HUES48 (cell line): ENCODE data around the gene CPNE4.

Source experiments
- H3K27ac ChIP-seq: one replicate; pipeline ENCODE4 v1.7.0; 2013; ENCODE audit warnings: low read depth, low read length, inconsistent platforms
- H3K27me3 ChIP-seq: 2 replicates; pipeline ENCODE4 v1.6.1; 2013; ENCODE audit warnings: mild to moderate bottlenecking, low read length; ENCODE audit not compliant: control insufficient read depth, insufficient read depth
- H3K36me3 ChIP-seq: 2 replicates; pipeline ENCODE4 v1.6.1; 2013; ENCODE audit warnings: low read length; ENCODE audit not compliant: control insufficient read depth, insufficient read depth
- H3K4me1 ChIP-seq: 2 replicates; pipeline ENCODE4 v1.6.1; 2013; ENCODE audit warnings: mild to moderate bottlenecking, low read length; ENCODE audit not compliant: control insufficient read depth, insufficient read depth
- H3K4me3 ChIP-seq: 2 replicates; pipeline ENCODE4 v1.5.1; 2013; ENCODE audit warnings: mild to moderate bottlenecking, low read depth, low read length
- H3K9ac ChIP-seq: 2 replicates; pipeline ENCODE4 v1.6.1; 2013; ENCODE audit warnings: mild to moderate bottlenecking, low read depth, low read length, moderate library complexity
- H3K9me3 ChIP-seq: 2 replicates; pipeline ENCODE4 v1.6.1; 2013; ENCODE audit warnings: low read length; ENCODE audit not compliant: control insufficient read depth, insufficient read depth

Gene CPNE4

GRCh38 chr3:131883711-131884407 is 151.0 kb downstream of the CPNE4 start:
- Histone ChIP-seq H3K4me1 (no peaks in the 10 kb centered on the region), H3K36me3 (no peaks in the 10 kb centered on the region), H3K9me3 (no peaks in the 10 kb centered on the region), H3K27ac (no peak overlapping the region), H3K27me3 (no peaks in the 10 kb centered on the region), H3K9ac (no peak overlapping the region), H3K4me3 (no peak overlapping the region)

GRCh38 chr3:131883086-131883485 is 151.7 kb downstream of the CPNE4 start:
- H3K36me3 ChIP-seq: no peaks in the 10 kb centered on the region
- H3K9me3 ChIP-seq: no peaks in the 10 kb centered on the region
- no peaks in the 10 kb centered on the region for H3K4me1 ChIP-seq
- H3K27me3 ChIP-seq: no peaks in the 10 kb centered on the region
- no peak overlapping the region for H3K4me3 ChIP-seq
- H3K27ac ChIP-seq: no peak overlapping the region
- no peak overlapping the region for H3K9ac ChIP-seq

- Histone ChIP-seq H3K9ac (no peak overlapping the region), H3K27me3 (no peaks in the 10 kb centered on the region), H3K27ac (no peak overlapping the region), H3K9me3 (no peaks in the 10 kb centered on the region), H3K4me3 (no peak overlapping the region), H3K36me3 (no peaks in the 10 kb centered on the region), H3K4me1 (no peaks in the 10 kb centered on the region)
These were observed 153.0 kb downstream of the CPNE4 start for GRCh38 chr3:131881777-131882176.

- H3K9me3 ChIP-seq: no peaks in the 10 kb centered on the region
- H3K27me3 ChIP-seq: no peaks in the 10 kb centered on the region
- no peaks in the 10 kb centered on the region for H3K4me1 ChIP-seq
- H3K9ac ChIP-seq: no peak overlapping the region
- H3K27ac ChIP-seq: no peak overlapping the region
- no peaks in the 10 kb centered on the region for H3K36me3 ChIP-seq
- H3K4me3 ChIP-seq: no peak overlapping the region
These were observed 153.9 kb downstream of the CPNE4 start for GRCh38 chr3:131880948-131881347.

GRCh38 chr3:131868203-131868602 is 166.6 kb downstream of the CPNE4 start:
- H3K4me3 ChIP-seq: no peak overlapping the region
- no peak overlapping the region for H3K9ac ChIP-seq
- no peaks in the 10 kb centered on the region for H3K36me3 ChIP-seq
- H3K27ac ChIP-seq: no peak overlapping the region
- peaks cover 14% of the 10 kb centered on the region; the same call in 1 of the 2 replicates for H3K4me1 ChIP-seq
- H3K9me3 ChIP-seq: no peaks in the 10 kb centered on the region
- no peaks in the 10 kb centered on the region for H3K27me3 ChIP-seq

- Histone ChIP-seq H3K36me3 (no peaks in the 10 kb centered on the region), H3K27ac (no peak overlapping the region), H3K4me1 (no peaks in the 10 kb centered on the region), H3K9me3 (no peaks in the 10 kb centered on the region), H3K9ac (no peak overlapping the region), H3K4me3 (no peak overlapping the region), H3K27me3 (no peaks in the 10 kb centered on the region)
These were observed 178.6 kb downstream of the CPNE4 start for GRCh38 chr3:131856171-131856570.

- Histone ChIP-seq H3K4me1 (no peaks in the 10 kb centered on the region), H3K27ac (no peak overlapping the region), H3K9me3 (no peaks in the 10 kb centered on the region), H3K36me3 (no peaks in the 10 kb centered on the region), H3K4me3 (no peak overlapping the region), H3K9ac (no peak overlapping the region), H3K27me3 (no peaks in the 10 kb centered on the region)
These were observed 184.6 kb downstream of the CPNE4 start for GRCh38 chr3:131850223-131850622.

GRCh38 chr3:131849616-131850015 is 185.2 kb downstream of the CPNE4 start:
- Histone ChIP-seq H3K9ac (no peak overlapping the region), H3K9me3 (no peaks in the 10 kb centered on the region), H3K4me3 (no peak overlapping the region), H3K27ac (no peak overlapping the region), H3K27me3 (no peaks in the 10 kb centered on the region), H3K4me1 (no peaks in the 10 kb centered on the region), H3K36me3 (no peaks in the 10 kb centered on the region)

GRCh38 chr3:131847966-131848510 is 186.8 kb downstream of the CPNE4 start:
- no peaks in the 10 kb centered on the region for H3K36me3 ChIP-seq
- no peak overlapping the region for H3K9ac ChIP-seq
- no peaks in the 10 kb centered on the region for H3K9me3 ChIP-seq
- no peaks in the 10 kb centered on the region for H3K4me1 ChIP-seq
- H3K27me3 ChIP-seq: no peaks in the 10 kb centered on the region
- no peak overlapping the region for H3K4me3 ChIP-seq
- no peak overlapping the region for H3K27ac ChIP-seq

GRCh38 chr3:131846296-131846924 is 188.4 kb downstream of the CPNE4 start:
- Histone ChIP-seq H3K4me3 (no peak overlapping the region), H3K27me3 (no peaks in the 10 kb centered on the region), H3K36me3 (no peaks in the 10 kb centered on the region), H3K9ac (no peak overlapping the region), H3K4me1 (no peaks in the 10 kb centered on the region), H3K27ac (no peak overlapping the region), H3K9me3 (no peaks in the 10 kb centered on the region)

GRCh38 chr3:131843174-131843573 is 191.6 kb downstream of the CPNE4 start:
- H3K4me1 ChIP-seq: no peaks in the 10 kb centered on the region
- no peaks in the 10 kb centered on the region for H3K9me3 ChIP-seq
- no peaks in the 10 kb centered on the region for H3K27me3 ChIP-seq
- H3K27ac ChIP-seq: no peak overlapping the region
- no peak overlapping the region for H3K4me3 ChIP-seq
- H3K9ac ChIP-seq: no peak overlapping the region
- H3K36me3 ChIP-seq: no peaks in the 10 kb centered on the region
